PC-9 (cell line): ENCODE data around the gene ZNF346. TPM values are rescaled to one million over a fixed set of nuclear protein-coding genes. Genes with fewer than 3 reads are reported as not detected.

ENCODE experiments used
- BruUV-seq: library from RNA; stranded (reverse); fragments of 400-500 nt; replicated peaks from 2 replicates; lab custom pipeline; 2021; lab: Mats Ljungman, UMichigan
- CTCF ChIA-PET: fragments of 300-600 bp; sonication (Branson Sonifier 250); formaldehyde crosslinking; loops from one replicate; lab custom pipeline; 2022; ENCODE audit warnings: antibody characterized with exemption; lab: Charles Lee
- POLR2A ChIA-PET: fragments of 300-600 bp; sonication (Branson Sonifier 250); formaldehyde crosslinking; loops from one replicate; lab custom pipeline; 2022; ENCODE audit warnings: antibody characterized with exemption; ENCODE audit not compliant: unreplicated experiment; lab: Charles Lee
- DNase-seq, 2 experiments: peaks; one replicate each; pipeline versions ENCODE4 v3.0.0 to v3.0.0-alpha.2; 2015 to 2022; ENCODE audit warnings: mixed read lengths in 1 of 2
- H2AFZ ChIP-seq: fragments of 200-600 bp; sonication (generic); 2 replicates; pipeline ENCODE4 v1.8.1; 2017; ENCODE audit warnings: antibody characterized with exemption
- H3F3A ChIP-seq: fragments of 200-600 bp; sonication (generic); 2 replicates; pipeline ENCODE4 v1.8.1; 2017; ENCODE audit warnings: antibody characterized with exemption, mild to moderate bottlenecking, low read depth; ENCODE audit not compliant: insufficient read depth
- H3K27ac ChIP-seq: fragments of 200-600 bp; sonication (generic); 2 replicates; pipeline ENCODE4 v1.6.1; 2016; ENCODE audit warnings: mixed run types
- H3K27me3 ChIP-seq: fragments of 200-600 bp; sonication (generic); 2 replicates; pipeline ENCODE4 v1.6.1; 2016; ENCODE audit warnings: low read depth, mixed run types; ENCODE audit not compliant: insufficient read depth
- H3K36me3 ChIP-seq: fragments of 200-600 bp; sonication (generic); 2 replicates; pipeline ENCODE4 v1.6.1; 2016; ENCODE audit warnings: low read depth, mixed run types
- H3K4me1 ChIP-seq: fragments of 200-600 bp; sonication (generic); replicated peaks from 2 replicates; pipeline ENCODE4 v1.6.1; 2016; ENCODE audit warnings: mixed run types; ENCODE audit not compliant: insufficient read depth
- H3K4me2 ChIP-seq: fragments of 200-600 bp; sonication (generic); 2 replicates; pipeline ENCODE4 v1.6.1; 2017; ENCODE audit warnings: mixed run types
- H3K4me3 ChIP-seq: fragments of 200-600 bp; sonication (generic); 2 replicates; pipeline ENCODE4 v1.6.1; 2016; ENCODE audit warnings: mixed run types
- H3K79me2 ChIP-seq: fragments of 200-600 bp; sonication (generic); 2 replicates; pipeline ENCODE4 v1.6.1; 2017; ENCODE audit warnings: low read depth, mixed run types
- H3K9me2 ChIP-seq: fragments of 200-600 bp; sonication (generic); 2 replicates; pipeline ENCODE4 v1.8.1; 2017; ENCODE audit warnings: mild to moderate bottlenecking; ENCODE audit not compliant: insufficient read depth
- H3K9me3 ChIP-seq: fragments of 200-600 bp; sonication (generic); 2 replicates; pipeline ENCODE4 v1.8.1; 2016; ENCODE audit warnings: low read depth; ENCODE audit not compliant: insufficient read depth
- H4K20me1 ChIP-seq: fragments of 200-600 bp; sonication (generic); 2 replicates; pipeline ENCODE4 v1.8.1; 2017; ENCODE audit not compliant: insufficient read depth
- EZH2 ChIP-seq: fragments of 200-600 bp; sonication (generic); IDR thresholded peaks from 2 replicates; pipeline ENCODE4 v1.8.0; 2017; ENCODE audit warnings: antibody characterized with exemption, low read depth
- intact Hi-C: fragments of 100-400 bp; cut with micrococcal nuclease; formaldehyde crosslinking; loops from one replicate; pipeline ENCODE4 v1.10.0; 2022; ENCODE audit not compliant: unreplicated experiment
- total RNA-seq: library from RNA; stranded (reverse); gene quantifications from 2 replicates; pipeline ENCODE4 v1.2.3, GENCODE V29; 2021
- TF ChIP-seq, protein P1 (sequence below): fragments of 200-600 bp; sonication (generic); conservative IDR thresholded peaks from 2 replicates; pipeline ENCODE4 v1.6.1; 2017; ENCODE audit warnings: mixed run types, antibody characterized with exemption, mild to moderate bottlenecking, moderate library complexity

Gene ZNF346
- total RNA-seq, 1 experiment from 2014 or later, result 23.8 TPM

DNA sequence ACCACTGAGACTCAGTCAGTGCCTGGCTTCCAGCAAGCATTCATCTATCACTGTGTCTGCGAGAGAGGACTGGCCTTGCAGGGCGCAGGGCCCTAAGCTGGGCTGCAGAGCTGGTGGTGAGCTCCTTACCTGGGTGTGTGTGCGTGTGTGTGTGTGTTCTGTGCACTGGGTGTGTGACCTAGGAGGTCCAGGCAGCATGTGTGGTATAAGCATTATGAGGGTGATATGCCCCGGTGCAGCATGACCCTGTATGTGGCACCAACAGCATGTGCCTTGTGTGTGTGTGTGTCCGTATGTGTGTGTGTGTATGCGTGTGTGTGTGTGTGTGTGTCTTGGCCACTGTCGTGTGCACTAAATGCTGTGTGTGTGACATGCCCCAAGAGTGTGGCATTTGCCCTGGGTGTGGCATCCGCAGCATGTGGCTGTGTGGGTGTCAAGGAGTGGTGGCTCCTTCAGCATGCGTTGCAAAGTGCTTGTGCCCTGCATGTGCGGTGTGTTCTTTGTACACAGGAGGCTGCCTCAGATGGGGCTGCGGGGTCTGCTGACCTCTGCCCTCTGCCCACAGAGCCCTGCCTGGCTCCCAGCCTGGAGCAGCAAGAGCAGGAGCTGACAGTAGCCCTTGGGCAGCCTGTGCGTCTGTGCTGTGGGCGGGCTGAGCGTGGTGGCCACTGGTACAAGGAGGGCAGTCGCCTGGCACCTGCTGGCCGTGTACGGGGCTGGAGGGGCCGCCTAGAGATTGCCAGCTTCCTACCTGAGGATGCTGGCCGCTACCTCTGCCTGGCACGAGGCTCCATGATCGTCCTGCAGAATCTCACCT is 67.5 kb downstream of the ZNF346 start:
- no peak overlapping the region for H3K27ac ChIP-seq
- H3F3A ChIP-seq, result peaks cover 24% of the 10 kb centered on the region; the same call in 1 of the 2 replicates
- no peaks in the 10 kb centered on the region for H3K27me3 ChIP-seq
- H3K4me3 ChIP-seq, result no peak overlapping the region
- H3K79me2 ChIP-seq, result no peaks in the 10 kb centered on the region
- TF ChIP-seq, protein P1, sequence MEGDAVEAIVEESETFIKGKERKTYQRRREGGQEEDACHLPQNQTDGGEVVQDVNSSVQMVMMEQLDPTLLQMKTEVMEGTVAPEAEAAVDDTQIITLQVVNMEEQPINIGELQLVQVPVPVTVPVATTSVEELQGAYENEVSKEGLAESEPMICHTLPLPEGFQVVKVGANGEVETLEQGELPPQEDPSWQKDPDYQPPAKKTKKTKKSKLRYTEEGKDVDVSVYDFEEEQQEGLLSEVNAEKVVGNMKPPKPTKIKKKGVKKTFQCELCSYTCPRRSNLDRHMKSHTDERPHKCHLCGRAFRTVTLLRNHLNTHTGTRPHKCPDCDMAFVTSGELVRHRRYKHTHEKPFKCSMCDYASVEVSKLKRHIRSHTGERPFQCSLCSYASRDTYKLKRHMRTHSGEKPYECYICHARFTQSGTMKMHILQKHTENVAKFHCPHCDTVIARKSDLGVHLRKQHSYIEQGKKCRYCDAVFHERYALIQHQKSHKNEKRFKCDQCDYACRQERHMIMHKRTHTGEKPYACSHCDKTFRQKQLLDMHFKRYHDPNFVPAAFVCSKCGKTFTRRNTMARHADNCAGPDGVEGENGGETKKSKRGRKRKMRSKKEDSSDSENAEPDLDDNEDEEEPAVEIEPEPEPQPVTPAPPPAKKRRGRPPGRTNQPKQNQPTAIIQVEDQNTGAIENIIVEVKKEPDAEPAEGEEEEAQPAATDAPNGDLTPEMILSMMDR, result no peak
- no peak for TF ChIP-seq EZH2
- DNase-seq, result no peak
- ChIA-PET POLR2A (interaction anchor here (0.7 kb wide), 1 partner anchor 11 kb away, joined by 3 read pairs; no protein-coding TSS in a partner anchor), CTCF (no interaction called here)
- H3K9me2 ChIP-seq, result no peaks in the 10 kb centered on the region
- no peaks in the 10 kb centered on the region for H3K9me3 ChIP-seq
- no peaks in the 10 kb centered on the region for H3K36me3 ChIP-seq
- no peaks in the 10 kb centered on the region for H4K20me1 ChIP-seq
- no peak overlapping the region for H3K4me2 ChIP-seq
- H2AFZ ChIP-seq, result no peak overlapping the region
- intact Hi-C loops, result loop anchor here (5.0 kb wide), 1 partner anchor 268 kb away; no protein-coding TSS in a partner anchor
- H3K4me1 ChIP-seq, result no peaks in the 10 kb centered on the region
- no TSS peak for BruUV-seq

DNA sequence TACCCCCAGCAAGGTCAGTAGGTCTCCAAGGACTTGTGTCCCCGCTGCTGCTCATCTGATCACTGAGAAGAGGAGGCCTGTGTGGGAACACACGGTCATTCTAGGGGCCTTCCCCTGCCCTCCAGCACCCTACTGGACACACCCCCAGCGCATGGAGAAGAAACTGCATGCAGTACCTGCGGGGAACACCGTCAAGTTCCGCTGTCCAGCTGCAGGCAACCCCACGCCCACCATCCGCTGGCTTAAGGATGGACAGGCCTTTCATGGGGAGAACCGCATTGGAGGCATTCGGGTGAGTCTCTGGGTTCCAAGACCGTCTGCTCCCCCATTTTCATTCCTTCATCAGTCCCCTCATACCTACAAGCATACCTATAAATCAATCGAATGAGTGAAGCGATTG is 68.3 kb downstream of the ZNF346 start:
- Histone ChIP-seq H4K20me1 (no peaks in the 10 kb centered on the region), H3K4me1 (no peaks in the 10 kb centered on the region), H3K79me2 (no peaks in the 10 kb centered on the region), H3F3A (peaks cover 16% of the 10 kb centered on the region; the same call in 1 of the 2 replicates), H3K36me3 (no peaks in the 10 kb centered on the region), H3K4me2 (no peak overlapping the region), H2AFZ (no peak overlapping the region), H3K9me2 (no peaks in the 10 kb centered on the region), H3K27ac (no peak overlapping the region), H3K27me3 (no peaks in the 10 kb centered on the region), H3K4me3 (no peak overlapping the region), H3K9me3 (no peaks in the 10 kb centered on the region)
- intact Hi-C loops, result no loop called here
- CTCF ChIA-PET, result interaction anchor here (0.6 kb wide), 1 partner anchor 214 kb away, joined by 7 read pairs; no protein-coding TSS in a partner anchor
- TF ChIP-seq, protein P1, result no peak
- TF ChIP-seq EZH2, result no peak
- no peak for DNase-seq
- POLR2A ChIA-PET, result no interaction called here
- BruUV-seq, result no TSS peak

DNA sequence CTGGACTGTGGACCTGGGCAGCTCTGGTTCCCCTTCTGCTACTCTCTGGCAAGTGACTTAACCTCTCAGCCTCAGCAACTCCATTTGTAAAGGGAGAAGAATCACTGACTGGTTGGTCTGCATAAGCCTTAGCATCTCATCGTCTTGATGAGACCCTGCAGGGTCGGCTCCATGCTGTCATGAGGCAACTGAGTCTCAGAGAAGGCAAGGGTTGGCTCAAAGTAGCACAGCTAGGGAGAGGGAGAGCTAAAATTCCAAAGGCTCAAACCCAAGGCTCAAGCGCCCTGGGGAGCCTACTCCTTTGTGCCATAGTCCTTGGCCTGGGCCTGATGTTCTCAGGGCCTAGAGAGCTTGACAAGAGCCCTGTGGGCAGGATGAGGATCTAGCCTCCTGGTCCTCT is 68.7 kb downstream of the ZNF346 start:
- Histone ChIP-seq H3K9me2 (no peaks in the 10 kb centered on the region), H3K4me1 (no peaks in the 10 kb centered on the region), H3K36me3 (no peaks in the 10 kb centered on the region), H3K27ac (no peak overlapping the region), H3K79me2 (no peaks in the 10 kb centered on the region), H3F3A (peaks cover 12% of the 10 kb centered on the region; the same call in 1 of the 2 replicates), H3K27me3 (no peaks in the 10 kb centered on the region), H4K20me1 (no peaks in the 10 kb centered on the region), H3K9me3 (no peaks in the 10 kb centered on the region), H3K4me2 (no peak overlapping the region), H3K4me3 (no peak overlapping the region), H2AFZ (no peak overlapping the region)
- TF ChIP-seq EZH2, result no peak
- TF ChIP-seq, protein P1, result no peak
- ChIA-PET POLR2A (no interaction called here), CTCF (interaction anchor here (0.6 kb wide), 1 partner anchor 214 kb away, joined by 7 read pairs; no protein-coding TSS in a partner anchor)
- intact Hi-C loops, result no loop called here
- no TSS peak for BruUV-seq
- no peak for DNase-seq
